ENCODE data around the gene RANBP17. TPM values are rescaled to one million over a fixed set of nuclear protein-coding genes. Genes with fewer than 3 reads are reported as not detected.

RANBP17 gene
- total RNA-seq, 1 experiment from 2014 or later: not detected

- Histone ChIP-seq H3K9ac (ENCODE audit: low read length) (no peak overlapping the region), H3K4me3 (ENCODE audit: low read length) (no peak overlapping the region), H3K36me3 (ENCODE audit: insufficient read depth, low read length) (no peaks in the 10 kb centered on the region), H3K9me2 (replicated peaks; ENCODE audit: insufficient read depth, low read length) (no peaks in the 10 kb centered on the region), H2AFZ (ENCODE audit: low read length) (no peak overlapping the region), H3K4me1 (ENCODE audit: low read length) (no peaks in the 10 kb centered on the region), H4K20me1 (ENCODE audit: insufficient read depth, low read depth, low read length) (no peaks in the 10 kb centered on the region), H3K4me2 (ENCODE audit: low read depth, low read length, poor library complexity, severe bottlenecking) (no peak overlapping the region), H3K27me3 (ENCODE audit: low read length) (no peaks in the 10 kb centered on the region), H3K79me2 (ENCODE audit: low read length) (no peaks in the 10 kb centered on the region), H3K9me3 (ENCODE audit: low read length) (no peaks in the 10 kb centered on the region; the same call in 1 of the 2 replicates), H3K27ac (ENCODE audit: low read length) (no peak overlapping the region)
- DNase-seq: no peak
Measured at GRCh38 chr5:171306166-171306565, 444.3 kb downstream of the RANBP17 start.

GRCh38 chr5:171306781-171307591 lies 445.2 kb downstream of the RANBP17 start:
- no peaks in the 10 kb centered on the region for H4K20me1 ChIP-seq (ENCODE audit: insufficient read depth, low read depth, low read length)
- no peak overlapping the region for H2AFZ ChIP-seq (ENCODE audit: low read length)
- H3K36me3 ChIP-seq (ENCODE audit: insufficient read depth, low read length): no peaks in the 10 kb centered on the region
- H3K4me3 ChIP-seq (ENCODE audit: low read length): no peak overlapping the region
- no peak overlapping the region for H3K4me2 ChIP-seq (ENCODE audit: low read depth, low read length, poor library complexity, severe bottlenecking)
- H3K27me3 ChIP-seq (ENCODE audit: low read length): no peaks in the 10 kb centered on the region
- H3K27ac ChIP-seq (ENCODE audit: low read length): no peak overlapping the region
- no peaks in the 10 kb centered on the region for H3K9me2 ChIP-seq (replicated peaks; ENCODE audit: insufficient read depth, low read length)
- H3K4me1 ChIP-seq (ENCODE audit: low read length): no peaks in the 10 kb centered on the region
- no peaks in the 10 kb centered on the region; the same call in 1 of the 2 replicates for H3K9me3 ChIP-seq (ENCODE audit: low read length)
- no peaks in the 10 kb centered on the region for H3K79me2 ChIP-seq (ENCODE audit: low read length)
- H3K9ac ChIP-seq (ENCODE audit: low read length): no peak overlapping the region
- DNase-seq: no peak

- Histone ChIP-seq H3K79me2 (ENCODE audit: low read length) (no peaks in the 10 kb centered on the region), H3K9me3 (ENCODE audit: low read length) (no peaks in the 10 kb centered on the region; the same call in 1 of the 2 replicates), H3K27me3 (ENCODE audit: low read length) (no peaks in the 10 kb centered on the region), H3K27ac (ENCODE audit: low read length) (no peak overlapping the region), H3K9ac (ENCODE audit: low read length) (no peak overlapping the region), H3K9me2 (replicated peaks; ENCODE audit: insufficient read depth, low read length) (no peaks in the 10 kb centered on the region), H4K20me1 (ENCODE audit: insufficient read depth, low read depth, low read length) (no peaks in the 10 kb centered on the region), H3K4me1 (ENCODE audit: low read length) (no peaks in the 10 kb centered on the region), H3K4me3 (ENCODE audit: low read length) (no peak overlapping the region), H3K36me3 (ENCODE audit: insufficient read depth, low read length) (no peaks in the 10 kb centered on the region), H2AFZ (ENCODE audit: low read length) (no peak overlapping the region), H3K4me2 (ENCODE audit: low read depth, low read length, poor library complexity, severe bottlenecking) (no peak overlapping the region)
- no peak for DNase-seq
Measured at GRCh38 chr5:171307789-171308452, 446.1 kb downstream of the RANBP17 start.

- H3K9me3 ChIP-seq (ENCODE audit: low read length): no peaks in the 10 kb centered on the region; the same call in 1 of the 2 replicates
- H2AFZ ChIP-seq (ENCODE audit: low read length): no peak within 1 kb of the TSS
- no peaks in the 10 kb centered on the region for H3K27me3 ChIP-seq (ENCODE audit: low read length)
- no peak within 1 kb of the TSS for H3K4me2 ChIP-seq (ENCODE audit: low read depth, low read length, poor library complexity, severe bottlenecking)
- DNase-seq: no peak
- H3K4me3 ChIP-seq (ENCODE audit: low read length): no peak within 1 kb of the TSS
- no peaks in the 10 kb centered on the region for H3K36me3 ChIP-seq (ENCODE audit: insufficient read depth, low read length)
- no peak within 1 kb of the TSS for H3K27ac ChIP-seq (ENCODE audit: low read length)
- no peaks in the 10 kb centered on the region for H3K9me2 ChIP-seq (replicated peaks; ENCODE audit: insufficient read depth, low read length)
- H3K79me2 ChIP-seq (ENCODE audit: low read length): no peaks in the 10 kb centered on the region
- H3K4me1 ChIP-seq (ENCODE audit: low read length): no peaks in the 10 kb centered on the region
- H3K9ac ChIP-seq (ENCODE audit: low read length): no peak within 1 kb of the TSS
- H4K20me1 ChIP-seq (ENCODE audit: insufficient read depth, low read depth, low read length): no peaks in the 10 kb centered on the region
Measured at GRCh38 chr5:171308453-171309275, 446.8 kb downstream of the RANBP17 start, which contains the start of gene TLX3. TLX3 (plus strand) TSS chr5:171309248; CDS start chr5:171309366, 118 bp downstream.

DNA sequence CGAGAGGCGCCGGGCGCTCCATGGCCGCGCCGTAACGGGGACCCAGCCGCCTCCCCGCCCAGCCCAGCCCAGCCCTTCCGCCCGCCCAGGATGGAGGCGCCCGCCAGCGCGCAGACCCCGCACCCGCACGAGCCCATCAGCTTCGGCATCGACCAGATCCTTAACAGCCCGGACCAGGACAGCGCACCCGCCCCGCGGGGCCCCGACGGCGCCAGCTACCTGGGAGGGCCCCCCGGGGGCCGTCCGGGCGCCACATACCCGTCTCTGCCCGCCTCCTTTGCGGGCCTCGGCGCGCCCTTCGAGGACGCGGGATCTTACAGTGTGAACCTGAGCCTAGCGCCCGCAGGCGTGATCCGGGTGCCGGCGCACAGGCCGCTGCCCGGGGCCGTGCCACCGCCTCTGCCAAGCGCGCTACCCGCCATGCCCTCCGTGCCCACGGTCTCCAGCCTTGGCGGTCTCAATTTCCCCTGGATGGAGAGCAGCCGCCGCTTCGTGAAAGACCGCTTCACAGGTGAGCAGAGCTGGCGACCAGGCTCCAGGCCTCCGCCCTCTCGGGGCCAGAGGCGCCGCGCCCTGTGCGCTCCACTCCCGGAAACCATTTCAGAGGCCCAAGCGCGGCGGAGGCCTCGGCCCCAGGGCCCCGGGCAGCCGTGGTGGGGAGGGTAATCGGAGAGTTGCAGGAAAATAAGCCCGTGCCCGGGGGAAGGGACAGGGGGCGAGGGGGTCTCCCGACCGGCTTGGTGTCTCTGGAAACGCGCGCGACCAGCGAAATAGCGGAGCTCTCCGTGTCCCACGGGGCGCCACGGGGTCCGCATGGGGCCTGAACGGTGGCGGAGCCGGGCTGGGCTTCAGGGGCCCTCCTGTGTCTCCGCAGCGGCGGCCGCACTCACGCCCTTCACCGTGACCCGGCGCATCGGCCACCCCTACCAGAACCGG lies 447.7 kb downstream of the RANBP17 start:
- Histone ChIP-seq H4K20me1 (ENCODE audit: insufficient read depth, low read depth, low read length) (no peaks in the 10 kb centered on the region), H3K36me3 (ENCODE audit: insufficient read depth, low read length) (no peaks in the 10 kb centered on the region), H3K79me2 (ENCODE audit: low read length) (no peaks in the 10 kb centered on the region), H3K4me3 (ENCODE audit: low read length) (no peak overlapping the region), H3K27me3 (ENCODE audit: low read length) (no peaks in the 10 kb centered on the region), H3K9me2 (replicated peaks; ENCODE audit: insufficient read depth, low read length) (no peaks in the 10 kb centered on the region), H3K27ac (ENCODE audit: low read length) (no peak overlapping the region), H3K4me1 (ENCODE audit: low read length) (no peaks in the 10 kb centered on the region), H3K9me3 (ENCODE audit: low read length) (no peaks in the 10 kb centered on the region; the same call in 1 of the 2 replicates), H2AFZ (ENCODE audit: low read length) (no peak overlapping the region), H3K9ac (ENCODE audit: low read length) (no peak overlapping the region), H3K4me2 (ENCODE audit: low read depth, low read length, poor library complexity, severe bottlenecking) (no peak overlapping the region)
- DNase-seq: no peak

GRCh38 chr5:171310212-171310818 lies 448.5 kb downstream of the RANBP17 start:
- H3K9ac ChIP-seq (ENCODE audit: low read length): no peak overlapping the region
- no peak overlapping the region for H3K4me3 ChIP-seq (ENCODE audit: low read length)

DNA sequence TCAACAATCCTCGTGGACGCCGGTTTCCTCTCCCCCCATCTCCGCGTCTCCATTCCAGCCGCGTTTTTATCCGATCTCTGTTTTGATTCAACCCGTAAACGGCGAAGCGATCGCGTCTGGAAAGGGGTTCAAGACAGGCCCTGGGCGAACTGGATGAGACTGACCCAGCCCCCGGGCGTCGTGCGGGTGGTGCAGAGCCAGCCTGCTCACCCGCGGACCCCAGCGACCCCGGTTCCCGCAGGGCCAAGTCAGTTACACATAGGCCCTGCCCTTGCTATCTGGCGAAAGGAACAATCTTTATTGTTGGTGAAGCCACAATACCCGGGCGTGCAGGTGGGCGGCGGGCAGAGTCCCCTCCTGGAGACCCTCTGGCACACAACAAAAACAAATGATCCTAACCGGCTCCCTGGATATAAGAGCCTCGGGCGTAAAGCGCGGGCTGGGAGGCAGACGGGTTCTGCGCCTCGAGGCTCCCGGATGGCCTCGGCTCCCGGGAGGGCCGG lies 449.1 kb downstream of the RANBP17 start:
- no peak for DNase-seq
- no peak overlapping the region for H3K27ac ChIP-seq (ENCODE audit: low read length)
- no peak overlapping the region for H2AFZ ChIP-seq (ENCODE audit: low read length)
- H3K79me2 ChIP-seq (ENCODE audit: low read length): no peaks in the 10 kb centered on the region
- no peaks in the 10 kb centered on the region; the same call in 1 of the 2 replicates for H3K9me3 ChIP-seq (ENCODE audit: low read length)
- no peak overlapping the region for H3K9ac ChIP-seq (ENCODE audit: low read length)
- no peaks in the 10 kb centered on the region for H3K9me2 ChIP-seq (replicated peaks; ENCODE audit: insufficient read depth, low read length)
- no peaks in the 10 kb centered on the region for H3K4me1 ChIP-seq (ENCODE audit: low read length)
- no peak overlapping the region for H3K4me3 ChIP-seq (ENCODE audit: low read length)
- no peaks in the 10 kb centered on the region for H3K36me3 ChIP-seq (ENCODE audit: insufficient read depth, low read length)
- no peaks in the 10 kb centered on the region for H3K27me3 ChIP-seq (ENCODE audit: low read length)
- no peaks in the 10 kb centered on the region for H4K20me1 ChIP-seq (ENCODE audit: insufficient read depth, low read depth, low read length)
- H3K4me2 ChIP-seq (ENCODE audit: low read depth, low read length, poor library complexity, severe bottlenecking): no peak overlapping the region

More at GRCh38 chr5:171310212-171310818, 448.5 kb downstream of the RANBP17 start:
- H3K36me3 ChIP-seq (ENCODE audit: insufficient read depth, low read length): no peaks in the 10 kb centered on the region
- no peak overlapping the region for H3K4me2 ChIP-seq (ENCODE audit: low read depth, low read length, poor library complexity, severe bottlenecking)
- no peaks in the 10 kb centered on the region for H4K20me1 ChIP-seq (ENCODE audit: insufficient read depth, low read depth, low read length)
- no peaks in the 10 kb centered on the region for H3K79me2 ChIP-seq (ENCODE audit: low read length)
- H2AFZ ChIP-seq (ENCODE audit: low read length): no peak overlapping the region
- H3K9me3 ChIP-seq (ENCODE audit: low read length): no peaks in the 10 kb centered on the region; the same call in 1 of the 2 replicates
- H3K27ac ChIP-seq (ENCODE audit: low read length): no peak overlapping the region
- no peak for DNase-seq
- no peaks in the 10 kb centered on the region for H3K4me1 ChIP-seq (ENCODE audit: low read length)
- H3K27me3 ChIP-seq (ENCODE audit: low read length): no peaks in the 10 kb centered on the region
- no peaks in the 10 kb centered on the region for H3K9me2 ChIP-seq (replicated peaks; ENCODE audit: insufficient read depth, low read length)

All from Karpas-422 (cell line).